Measurements from ENCODE around the gene TNN.

The TNN gene

GRCh38 chr1:175073633-175074032, 6.0 kb downstream of the TNN start:
- Histone ChIP-seq H3K27me3 (ENCODE audit: insufficient read depth, poor library complexity, severe bottlenecking) (no peaks in the 10 kb centered on the region), H3K4me3 (replicated peaks; ENCODE audit: insufficient read depth, low read length) (no peak overlapping the region), H3K27ac (replicated peaks) (no peak overlapping the region)
- TF ChIP-seq SPI1 (IDR thresholded peaks at IDR 0.05; ENCODE audit: borderline replicate concordance, low read depth) = no peak
- peak in 1 of 2 experiments; percentile 5 for DNase-seq (ENCODE audit: low read depth in 1 of 2, low spot score in 1 of 2)

- no peak overlapping the region for H3K4me3 ChIP-seq (replicated peaks; ENCODE audit: insufficient read depth, low read length)
- H3K27me3 ChIP-seq (ENCODE audit: insufficient read depth, poor library complexity, severe bottlenecking) = no peaks in the 10 kb centered on the region
- H3K27ac ChIP-seq (replicated peaks) = no peak overlapping the region
- DNase-seq (ENCODE audit: low read depth in 1 of 2, low spot score in 1 of 2) = no peak
- TF ChIP-seq SPI1 (IDR thresholded peaks at IDR 0.05; ENCODE audit: borderline replicate concordance, low read depth) = no peak
- TF ChIP-seq POLR2AphosphoS5 (IDR thresholded peaks at IDR 0.05; ENCODE audit: low read depth) = no peak
- TF ChIP-seq, protein P1, sequence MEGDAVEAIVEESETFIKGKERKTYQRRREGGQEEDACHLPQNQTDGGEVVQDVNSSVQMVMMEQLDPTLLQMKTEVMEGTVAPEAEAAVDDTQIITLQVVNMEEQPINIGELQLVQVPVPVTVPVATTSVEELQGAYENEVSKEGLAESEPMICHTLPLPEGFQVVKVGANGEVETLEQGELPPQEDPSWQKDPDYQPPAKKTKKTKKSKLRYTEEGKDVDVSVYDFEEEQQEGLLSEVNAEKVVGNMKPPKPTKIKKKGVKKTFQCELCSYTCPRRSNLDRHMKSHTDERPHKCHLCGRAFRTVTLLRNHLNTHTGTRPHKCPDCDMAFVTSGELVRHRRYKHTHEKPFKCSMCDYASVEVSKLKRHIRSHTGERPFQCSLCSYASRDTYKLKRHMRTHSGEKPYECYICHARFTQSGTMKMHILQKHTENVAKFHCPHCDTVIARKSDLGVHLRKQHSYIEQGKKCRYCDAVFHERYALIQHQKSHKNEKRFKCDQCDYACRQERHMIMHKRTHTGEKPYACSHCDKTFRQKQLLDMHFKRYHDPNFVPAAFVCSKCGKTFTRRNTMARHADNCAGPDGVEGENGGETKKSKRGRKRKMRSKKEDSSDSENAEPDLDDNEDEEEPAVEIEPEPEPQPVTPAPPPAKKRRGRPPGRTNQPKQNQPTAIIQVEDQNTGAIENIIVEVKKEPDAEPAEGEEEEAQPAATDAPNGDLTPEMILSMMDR (IDR thresholded peaks at IDR 0.05; ENCODE audit: insufficient read depth, low read length) = no peak
These were observed 8.2 kb downstream of the TNN start for GRCh38 chr1:175075572-175076568.

DNA sequence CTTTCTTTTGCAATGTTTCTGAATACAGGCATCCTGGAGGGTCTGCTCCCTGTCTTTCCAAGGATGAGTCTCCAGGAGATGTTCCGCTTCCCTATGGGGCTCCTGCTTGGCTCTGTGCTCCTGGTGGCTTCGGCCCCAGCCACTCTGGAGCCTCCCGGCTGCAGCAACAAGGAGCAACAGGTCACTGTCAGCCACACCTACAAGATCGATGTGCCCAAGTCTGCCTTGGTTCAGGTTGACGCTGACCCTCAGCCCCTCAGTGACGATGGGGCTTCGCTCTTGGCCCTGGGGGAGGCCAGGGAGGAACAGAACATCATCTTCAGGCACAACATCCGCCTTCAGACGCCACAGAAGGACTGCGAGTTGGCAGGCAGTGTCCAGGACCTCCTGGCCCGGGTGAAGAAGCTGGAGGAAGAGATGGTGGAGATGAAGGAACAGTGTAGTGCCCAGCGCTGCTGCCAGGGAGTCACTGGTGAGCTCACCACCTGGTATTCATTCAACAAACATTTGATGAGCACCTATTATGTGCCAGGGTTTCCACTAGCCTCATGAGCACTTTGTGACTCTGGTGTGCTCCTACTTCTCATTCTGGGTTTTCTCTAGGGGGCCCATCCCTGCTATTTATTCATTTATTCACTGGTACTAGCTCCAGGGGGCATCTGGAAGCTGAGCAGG, 9.9 kb downstream of the TNN start:
- no peak for TF ChIP-seq POLR2AphosphoS5 (IDR thresholded peaks at IDR 0.05; ENCODE audit: low read depth)
- TF ChIP-seq, protein P1 (IDR thresholded peaks at IDR 0.05; ENCODE audit: insufficient read depth, low read length) = no peak
- TF ChIP-seq GABPA (IDR thresholded peaks at IDR 0.05; ENCODE audit: low read depth) = no peak
- no peak for TF ChIP-seq REST (IDR thresholded peaks at IDR 0.05; ENCODE audit: insufficient replicate concordance, low read depth)
- no peak for TF ChIP-seq SPI1 (IDR thresholded peaks at IDR 0.05; ENCODE audit: borderline replicate concordance, low read depth)
- H3K27ac ChIP-seq (replicated peaks) = no peak overlapping the region
- no peak overlapping the region for H3K4me3 ChIP-seq (replicated peaks; ENCODE audit: insufficient read depth, low read length)
- H3K27me3 ChIP-seq (ENCODE audit: insufficient read depth, poor library complexity, severe bottlenecking) = no peaks in the 10 kb centered on the region
- DNase-seq (ENCODE audit: low read depth in 1 of 2, low spot score in 1 of 2) = no peak

DNA sequence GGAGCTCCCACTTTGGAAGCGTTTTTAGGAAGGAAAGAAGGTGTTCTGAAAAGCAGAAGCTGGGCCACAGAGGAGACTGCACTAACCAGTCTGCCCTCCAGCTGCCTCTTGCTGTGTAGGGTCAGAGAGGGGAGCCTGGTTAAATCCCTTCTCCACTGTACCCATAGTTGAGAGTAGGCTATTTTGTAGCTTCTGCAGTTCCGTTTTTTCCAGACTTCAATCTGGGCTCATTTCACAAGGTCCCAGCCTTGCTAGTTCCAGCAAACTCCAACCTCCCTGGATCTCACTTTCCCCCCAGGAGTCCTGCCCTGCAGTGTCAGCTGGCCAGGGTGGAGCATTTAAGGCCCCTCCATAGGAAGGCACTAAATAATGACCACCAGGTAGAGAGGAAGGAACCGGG, 11.0 kb downstream of the TNN start:
- no peak overlapping the region for H3K4me3 ChIP-seq (replicated peaks; ENCODE audit: insufficient read depth, low read length)
- TF ChIP-seq POLR2AphosphoS5 (IDR thresholded peaks at IDR 0.05; ENCODE audit: low read depth) (no peak), SPI1 (IDR thresholded peaks at IDR 0.05; ENCODE audit: borderline replicate concordance, low read depth) (peak; percentile 87)
- DNase-seq (ENCODE audit: low read depth in 1 of 2, low spot score in 1 of 2) = peak in 1 of 2 experiments; percentile 33
- no peak overlapping the region for H3K27ac ChIP-seq (replicated peaks)
- no peaks in the 10 kb centered on the region for H3K27me3 ChIP-seq (ENCODE audit: insufficient read depth, poor library complexity, severe bottlenecking)

DNA sequence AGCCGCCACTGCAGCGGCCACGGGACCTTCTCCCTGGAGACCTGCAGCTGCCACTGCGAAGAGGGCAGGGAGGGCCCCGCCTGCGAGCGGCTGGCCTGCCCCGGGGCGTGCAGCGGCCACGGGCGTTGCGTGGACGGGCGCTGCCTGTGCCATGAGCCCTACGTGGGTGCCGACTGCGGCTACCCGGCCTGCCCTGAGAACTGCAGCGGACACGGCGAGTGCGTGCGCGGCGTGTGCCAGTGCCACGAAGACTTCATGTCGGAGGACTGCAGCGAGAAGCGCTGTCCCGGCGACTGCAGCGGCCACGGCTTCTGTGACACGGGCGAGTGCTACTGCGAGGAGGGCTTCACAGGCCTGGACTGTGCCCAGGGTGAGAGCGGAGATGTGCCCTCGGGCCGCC, 11.7 kb downstream of the TNN start:
- TF ChIP-seq SPI1 (IDR thresholded peaks at IDR 0.05; ENCODE audit: borderline replicate concordance, low read depth) (no peak), POLR2AphosphoS5 (IDR thresholded peaks at IDR 0.05; ENCODE audit: low read depth) (no peak), REST (IDR thresholded peaks at IDR 0.05; ENCODE audit: insufficient replicate concordance, low read depth) (no peak), GABPA (IDR thresholded peaks at IDR 0.05; ENCODE audit: low read depth) (no peak)
- TF ChIP-seq, protein P1 (IDR thresholded peaks at IDR 0.05; ENCODE audit: insufficient read depth, low read length) = no peak

More for the DNA sequence above, 11.7 kb downstream of the TNN start:
- no peak for DNase-seq (ENCODE audit: low read depth in 1 of 2, low spot score in 1 of 2)
- H3K27ac ChIP-seq (replicated peaks) = no peak overlapping the region
- H3K27me3 ChIP-seq (ENCODE audit: insufficient read depth, poor library complexity, severe bottlenecking) = no peaks in the 10 kb centered on the region
- no peak overlapping the region for H3K4me3 ChIP-seq (replicated peaks; ENCODE audit: insufficient read depth, low read length)

Data from HL-60 (cell line).